Gastroesophageal sphincter (tissue), 4 donors: ENCODE results near the gene ATG13. TPM values are rescaled to one million over a fixed set of nuclear protein-coding genes. Genes with fewer than 3 reads are reported as not detected.

Experiments
- ATAC-seq: fragments of 150-250 bp; one replicate; pipeline ENCODE4 v1.9.1; 2016; ENCODE audit warnings: mild to moderate bottlenecking, moderate library complexity
- H3K27ac ChIP-seq, 4 donors: fragments of 200-600 bp; sonication (generic) in 3 of 4; 1 replicate in 3 of 4; 2 replicates in 1 of 4; pipeline ENCODE4 v1.5.1; 2016 to 2019
- H3K27me3 ChIP-seq: fragments of 200-600 bp; sonication (generic); one replicate; pipeline ENCODE4 v1.5.1; 2019
- H3K36me3 ChIP-seq, 2 donors: fragments of 200-600 bp; sonication (generic); one replicate each; pipeline ENCODE4 v1.5.1; 2019; ENCODE audit warnings: control low read depth in 1 of 2
- H3K4me1 ChIP-seq, 3 donors: fragments of 200-600 bp; sonication (generic); 1 replicate in 2 of 3; 2 replicates in 1 of 3; pipeline ENCODE4 v1.5.1; 2016 to 2019; ENCODE audit warnings: control low read depth in 2 of 3
- H3K4me3 ChIP-seq, 2 donors: fragments of 200-600 bp; sonication (generic); one replicate each; pipeline ENCODE4 v1.5.1; 2019; ENCODE audit warnings: mild to moderate bottlenecking in 1 of 2, moderate library complexity in 1 of 2
- H3K9me3 ChIP-seq, 3 donors: fragments of 200-600 bp; sonication (generic); one replicate each; pipeline ENCODE4 v1.5.1; 2017 to 2019; ENCODE audit warnings: control low read depth in 2 of 3
- CTCF ChIP-seq, 4 experiments: fragments of 200-600 bp in 2 of 4; fragments of 450-650 bp in 2 of 4; sonication (generic) in 1 of 4; IDR thresholded peaks; one replicate each; pipeline ENCODE4 v1.5.1; 2017 to 2019; ENCODE audit warnings: antibody characterized with exemption in 4 of 4, mild to moderate bottlenecking in 2 of 4, moderate library complexity in 2 of 4
- EP300 ChIP-seq: sonication (generic); formaldehyde crosslinking; IDR thresholded peaks from one replicate; pipeline ENCODE4 v1.6.1; 2017; ENCODE audit warnings: antibody characterized with exemption, mild to moderate bottlenecking
- POLR2A ChIP-seq, 2 donors: fragments of 450-650 bp; IDR thresholded peaks; one replicate each; pipeline ENCODE4 v1.6.1; 2017; ENCODE audit warnings: antibody characterized with exemption in 2 of 2, mild to moderate bottlenecking in 2 of 2, moderate library complexity in 1 of 2
- POLR2AphosphoS5 ChIP-seq: sonication (generic); formaldehyde crosslinking; IDR thresholded peaks from one replicate; pipeline ENCODE4 v1.6.1; 2017; ENCODE audit warnings: antibody characterized with exemption
- WGBS, 2 donors: methylation state at CpG; one replicate each; pipeline ENCODE4 v1.1.5; 2018; ENCODE audit warnings: low coverage in 1 of 2; 5-methylcytosine and 5-hydroxymethylcytosine counted together
- total RNA-seq, 4 donors: library from RNA; depleted of rRNA; stranded (reverse); fragments of >200 nt; gene quantifications; one replicate each; pipeline ENCODE4 v1.1.0, GENCODE V29; 2016

Gene ATG13
- total RNA-seq, 4 donors from 2014 or later = 47.8 to 81.1 (median 69.5) TPM

- Histone ChIP-seq H3K4me3 (peak overlapping the region; percentile 69 to 93), H3K27ac (peak overlapping the region; percentile 23 to 87 (median 84)), H3K36me3 (no peaks in the 10 kb centered on the region), H3K4me1 (peaks cover 3 to 50% (median 17%) of the 10 kb centered on the region in 3 donors), H3K27me3 (no peaks in the 10 kb centered on the region), H3K9me3 (no peaks in the 10 kb centered on the region)
- 25 to 36% methylated on average over 3 of the region's 3 CpGs for WGBS, 2 donors
- TF ChIP-seq POLR2A (IDR thresholded peaks at IDR 0.05) = no peak
- no peak for TF ChIP-seq EP300
- no peak for TF ChIP-seq CTCF (IDR thresholded peaks at IDR 0.05)
- no peak for TF ChIP-seq POLR2AphosphoS5
- no peak for ATAC-seq
These were observed 23.0 kb upstream of the ATG13 start for GRCh38 chr11:46594374-46594700.

- Histone ChIP-seq H3K27ac (no peak overlapping the region), H3K36me3 (no peaks in the 10 kb centered on the region), H3K4me3 (no peak overlapping the region), H3K9me3 (no peaks in the 10 kb centered on the region), H3K27me3 (no peaks in the 10 kb centered on the region), H3K4me1 (peaks cover 3 to 45% (median 16%) of the 10 kb centered on the region in 3 donors)
- 92 to 94% methylated on average over 10 of the region's 10 CpGs for WGBS, 2 donors
- no peak for ATAC-seq
- TF ChIP-seq POLR2A (IDR thresholded peaks at IDR 0.05) (no peak), CTCF (IDR thresholded peaks at IDR 0.05) (no peak), POLR2AphosphoS5 (no peak), EP300 (no peak)
These were observed 22.6 kb upstream of the ATG13 start for GRCh38 chr11:46594785-46595184.

- Histone ChIP-seq H3K4me1 (peaks cover 3 to 30% (median 6%) of the 10 kb centered on the region in 3 donors), H3K27ac (no peak overlapping the region), H3K36me3 (no peaks in the 10 kb centered on the region), H3K4me3 (no peak overlapping the region), H3K27me3 (no peaks in the 10 kb centered on the region), H3K9me3 (no peaks in the 10 kb centered on the region)
- no peak for TF ChIP-seq POLR2A (IDR thresholded peaks at IDR 0.05)
- no peak for TF ChIP-seq EP300
- no peak for TF ChIP-seq CTCF (IDR thresholded peaks at IDR 0.05)
- TF ChIP-seq POLR2AphosphoS5 = no peak
- no peak for ATAC-seq
- 100% methylated on average over 1 of the region's 1 CpG; no CpG with 5 or more reads in 1 of the 2 donors for WGBS, 2 donors
These were observed 20.2 kb upstream of the ATG13 start for GRCh38 chr11:46597155-46597554.

GRCh38 chr11:46597609-46598219 is 19.6 kb upstream of the ATG13 start:
- Histone ChIP-seq H3K27ac (no peak overlapping the region), H3K9me3 (no peaks in the 10 kb centered on the region), H3K36me3 (no peaks in the 10 kb centered on the region), H3K4me1 (peaks cover 0 to 25% (median under 1%) of the 10 kb centered on the region in 3 donors), H3K27me3 (no peaks in the 10 kb centered on the region), H3K4me3 (no peak overlapping the region)
- TF ChIP-seq POLR2AphosphoS5 (no peak), POLR2A (IDR thresholded peaks at IDR 0.05) (no peak), CTCF (IDR thresholded peaks at IDR 0.05) (no peak), EP300 (no peak)
- WGBS, 2 donors = 85 to 89% methylated on average over 6 of the region's 6 CpGs
- no peak for ATAC-seq
